HepG2 (cell line): ENCODE measurements around the gene FOXK2. TPM values are rescaled to one million over a fixed set of nuclear protein-coding genes. Genes with fewer than 3 reads are reported as not detected.

Source experiments
- ATAC-seq: fragments of 200-7000 bp; cut with Tn5 transposase; 3 replicates; pipeline ENCODE4 v1.9.1; 2020; ENCODE audit warnings: mild to moderate bottlenecking, moderate library complexity
- BruUV-seq: library from RNA; stranded (reverse); fragments of 400-500 nt; replicated peaks from 2 replicates; lab custom pipeline; 2021; lab: Mats Ljungman, UMichigan
- CTCF ChIA-PET: fragments of 300-600 bp; formaldehyde crosslinking; extraction: SDS; loops from one replicate; lab custom pipeline; 2021; ENCODE audit warnings: low total read pairs, inconsistent platforms, low intra/inter-chr PET ratio; lab: Yijun Ruan, JAX
- POLR2A ChIA-PET: fragments of 350-600 bp; sonication (Branson Sonifier 250); formaldehyde crosslinking; loops from one replicate; lab custom pipeline; 2020; ENCODE audit warnings: antibody characterized with exemption, inconsistent platforms; lab: Yijun Ruan, JAX
- DNase-seq: peaks from one replicate; pipeline ENCODE4 v3.0.0-alpha.2; 2015; ENCODE audit warnings: low spot score
- FAIRE-seq: peaks from 3 replicates; lab custom pipeline; 2011; peaks lifted over from hg19 to GRCh38; lab: Jason Lieb, UNC
- H2AFZ ChIP-seq: one replicate; pipeline ENCODE4 v1.6.1; 2011; ENCODE audit warnings: low read length, inconsistent platforms
- H3K27ac ChIP-seq: fragments of 300-600 bp; 3 replicates; pipeline ENCODE4 v1.8.0; 2011; ENCODE audit warnings: mixed run types, mild to moderate bottlenecking, mixed read lengths, low read length, inconsistent platforms; ENCODE audit not compliant: insufficient read depth; ENCODE audit errors: extremely low read length
- H3K27me3 ChIP-seq, 2 experiments: fragments of 200-600 bp in 1 of 2; 2 replicates in 1 of 2; 3 replicates in 1 of 2; pipeline versions ENCODE4 v1.6.0 to v1.8.0; 2011; ENCODE audit warnings: low read length in 2 of 2, mild to moderate bottlenecking in 2 of 2, moderate library complexity in 2 of 2, inconsistent platforms in 1 of 2; ENCODE audit not compliant: insufficient read depth in 2 of 2, control insufficient read depth in 1 of 2
- H3K36me3 ChIP-seq, 2 experiments: fragments of 200-600 bp in 1 of 2; replicated peaks in 1 of 2; 2 replicates in 1 of 2; 3 replicates in 1 of 2; pipeline versions ENCODE4 v1.5.1 to v1.8.0; 2011; ENCODE audit warnings: low read length in 2 of 2, inconsistent platforms in 1 of 2; ENCODE audit not compliant: insufficient read depth in 2 of 2, control insufficient read depth in 1 of 2
- H3K4me1 ChIP-seq: 2 replicates; pipeline ENCODE4 v1.5.1; 2012; ENCODE audit warnings: low read length, inconsistent platforms; ENCODE audit not compliant: insufficient read depth
- H3K4me2 ChIP-seq: 2 replicates; pipeline ENCODE4 v1.6.0; 2011; ENCODE audit warnings: low read depth, low read length, inconsistent platforms
- H3K4me3 ChIP-seq, 3 experiments: fragments of 200-600 bp in 1 of 3; sonication (generic), shearing (Covaris generic) in 1 of 3; replicated peaks in 1 of 3; 2 replicates each; pipeline ENCODE4 v1.5.1; 2011 to 2016; ENCODE audit warnings: low read length in 3 of 3, inconsistent platforms in 2 of 3, low read depth in 2 of 3, mild to moderate bottlenecking in 2 of 3, control low read depth in 1 of 3, mixed read lengths in 1 of 3; ENCODE audit not compliant: insufficient read depth in 1 of 3
- H3K79me2 ChIP-seq: one replicate; pipeline ENCODE4 v1.6.1; 2011; ENCODE audit warnings: low read length, inconsistent platforms; ENCODE audit not compliant: insufficient read depth
- H3K9ac ChIP-seq: 2 replicates; pipeline ENCODE4 v1.6.0; 2011; ENCODE audit warnings: mild to moderate bottlenecking, low read depth, low read length, inconsistent platforms; ENCODE audit not compliant: insufficient read depth
- H3K9me3 ChIP-seq: 2 replicates; pipeline ENCODE4 v1.5.1; 2012; ENCODE audit warnings: mild to moderate bottlenecking, low read length
- H4K20me1 ChIP-seq: 2 replicates; pipeline ENCODE4 v1.6.0; 2011; ENCODE audit warnings: inconsistent platforms, mild to moderate bottlenecking, low read length, moderate library complexity; ENCODE audit not compliant: insufficient read depth
- ATF1 ChIP-seq: IDR thresholded peaks from 2 replicates; pipeline ENCODE4 v1.6.1; 2016; ENCODE audit warnings: mild to moderate bottlenecking, control low read depth
- CENPT ChIP-seq: sonication (generic); formaldehyde crosslinking; IDR thresholded peaks from 2 replicates; pipeline ENCODE4 v1.8.0; 2022; ENCODE audit warnings: low read depth, mild to moderate bottlenecking, moderate library complexity, missing genetic modification reagents
- DNMT3B ChIP-seq: conservative IDR thresholded peaks from 2 replicates; pipeline ENCODE4 v1.6.1; 2016; ENCODE audit warnings: missing biosample characterization, control low read depth
- HNRNPH1 ChIP-seq: fragments of 200-400 bp; formaldehyde crosslinking; optimal IDR thresholded peaks from 2 replicates; pipeline ENCODE3; 2017; ENCODE audit warnings: mild to moderate bottlenecking, low read depth, low read length
- HOXA7 ChIP-seq: sonication (generic); formaldehyde crosslinking; IDR thresholded peaks from 2 replicates; pipeline ENCODE4 v1.8.1; 2022; ENCODE audit warnings: mild to moderate bottlenecking, missing genetic modification reagents, moderate library complexity
- RAD21 ChIP-seq: fragments of 450-650 bp; formaldehyde crosslinking; IDR thresholded peaks from 2 replicates; pipeline ENCODE4 v1.5.0; 2020; ENCODE audit warnings: mild to moderate bottlenecking
- SKI ChIP-seq: fragments of 450-650 bp; IDR thresholded peaks from one replicate; pipeline ENCODE4 v1.6.1; 2018; ENCODE audit warnings: mild to moderate bottlenecking; ENCODE audit not compliant: partially characterized antibody
- SP5 ChIP-seq: IDR thresholded peaks from 2 replicates; pipeline ENCODE4 v1.6.1; 2016; ENCODE audit warnings: low read depth, borderline replicate concordance
- ZNF350 ChIP-seq: sonication (generic); formaldehyde crosslinking; IDR thresholded peaks from 2 replicates; pipeline ENCODE4 v1.4.0; 2020; ENCODE audit warnings: mild to moderate bottlenecking, low read depth, missing genetic modification reagents, borderline replicate concordance
- WGBS: methylation state at CpG from one replicate; pipeline ENCODE4 v1.1.6; 2017; ENCODE audit warnings: low lambda C conversion rate; 5-methylcytosine and 5-hydroxymethylcytosine counted together
- in situ Hi-C: cut with HindIII; loops from 2 replicates; pipeline ENCODE4 v1.10.0; 2017; ENCODE audit warnings: low pct_unique_long_range_greater_than_20kb; ENCODE audit not compliant: extremely low pct_ligation_motif_present
- intact Hi-C: fragments of 100-400 bp; cut with micrococcal nuclease; formaldehyde crosslinking; loops from one replicate; pipeline ENCODE4 v1.10.0; 2022; ENCODE audit not compliant: unreplicated experiment
- polyA plus RNA-seq, 8 experiments: library from polyadenylated mRNA; depleted of rRNA in 3 of 8; stranded (reverse) in 7 of 8; unstranded in 1 of 8; fragments of >200 nt; fragmentation: Illumina TruSeq in 4 of 8; extraction: Trizol in 4 of 8; gene quantifications; 2 replicates each; pipeline versions ENCODE4 v1.2.1 to v1.2.3, GENCODE V29; 2011 to 2016; ENCODE audit warnings: low read depth in 4 of 8, missing spikeins in 1 of 8, mixed read lengths in 1 of 8; ENCODE audit not compliant: insufficient read depth in 1 of 8
- total RNA-seq, 5 experiments: library from RNA; depleted of rRNA; stranded (reverse); fragments of >200 nt; fragmentation: Illumina TruSeq; extraction: Trizol; gene quantifications; 2 replicates each; pipeline ENCODE4 v1.2.3, GENCODE V29; 2016; ENCODE audit warnings: low read depth in 1 of 5
- TF ChIP-seq, protein P1 (sequence below): fragments of 450-650 bp; IDR thresholded peaks from 2 replicates; pipeline ENCODE4 v1.6.1; 2016
- TF ChIP-seq, protein P2 (sequence below): sonication (generic); formaldehyde crosslinking; IDR thresholded peaks from 2 replicates; pipeline ENCODE4 v1.8.0; 2022; ENCODE audit warnings: mild to moderate bottlenecking, missing genetic modification reagents
- TF ChIP-seq, protein P3 (sequence below): sonication (generic); formaldehyde crosslinking; IDR thresholded peaks from 2 replicates; pipeline ENCODE4 v1.4.0; 2020; ENCODE audit warnings: mild to moderate bottlenecking, low read depth, missing genetic modification reagents
- TF ChIP-seq, protein P4 (sequence below): sonication (generic); formaldehyde crosslinking; IDR thresholded peaks from 2 replicates; pipeline ENCODE4 v1.4.0; 2020; ENCODE audit warnings: missing genetic modification reagents
- TF ChIP-seq, protein P5 (sequence below): sonication (generic); formaldehyde crosslinking; IDR thresholded peaks from 2 replicates; pipeline ENCODE4 v1.5.1; 2020; ENCODE audit warnings: mild to moderate bottlenecking, missing genetic modification reagents, borderline replicate concordance
- TF ChIP-seq, protein P6 (sequence below): sonication (generic); formaldehyde crosslinking; IDR thresholded peaks from 2 replicates; pipeline ENCODE4 v1.4.0; 2020; ENCODE audit warnings: missing genetic modification reagents, mild to moderate bottlenecking, borderline replicate concordance
- TF ChIP-seq, protein P7 (sequence below): sonication (generic); formaldehyde crosslinking; IDR thresholded peaks from 2 replicates; pipeline ENCODE4 v1.4.0; 2020; ENCODE audit warnings: missing genetic modification reagents, borderline replicate concordance

FOXK2 gene
- total and polyA plus RNA-seq, 2 of the 13 experiments (the other 11 are each of a cell fraction or from before 2014, with no cell fraction given): 67.1 to 67.2 TPM

DNA sequence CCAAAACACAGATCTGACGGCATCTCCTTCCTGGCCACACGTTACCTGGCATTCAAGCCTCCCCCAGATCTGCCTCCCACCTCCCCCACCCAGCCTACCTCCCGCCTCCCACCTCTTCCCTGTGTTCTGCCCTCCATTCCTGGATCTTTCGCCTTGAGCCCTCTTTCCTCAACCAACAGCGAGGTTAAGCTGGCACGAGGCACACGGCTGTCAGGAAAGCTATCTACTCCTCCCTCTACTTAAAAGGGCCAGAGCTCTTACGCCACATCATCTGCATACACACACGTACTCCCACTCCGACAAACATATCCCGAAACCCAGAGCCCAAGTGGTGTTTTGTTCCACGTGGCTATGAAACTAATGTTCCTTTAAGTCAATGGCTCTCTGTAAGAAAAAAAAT, 110.7 kb downstream of the FOXK2 start:
- 95% methylated on average over 12 of the region's 12 CpGs for WGBS
- no peak overlapping the region for H3K4me2 ChIP-seq
- H3K36me3 ChIP-seq: peaks cover 29 to 82% of the 10 kb centered on the region in 2 experiments
- ChIA-PET POLR2A (interaction anchor here (0.5 kb wide), 1 partner anchor 131 kb away, joined by 3 read pairs; no protein-coding TSS in a partner anchor), CTCF (no interaction called here)
- no TSS peak for BruUV-seq
- in situ Hi-C loops (no loop called here), intact Hi-C loops (no loop called here)
- peaks cover 14% of the 10 kb centered on the region for H3K4me1 ChIP-seq
- H3K9me3 ChIP-seq: no peaks in the 10 kb centered on the region
- FAIRE-seq (no peak), ATAC-seq (no peak), DNase-seq (no peak)
- TF ChIP-seq, protein P1, sequence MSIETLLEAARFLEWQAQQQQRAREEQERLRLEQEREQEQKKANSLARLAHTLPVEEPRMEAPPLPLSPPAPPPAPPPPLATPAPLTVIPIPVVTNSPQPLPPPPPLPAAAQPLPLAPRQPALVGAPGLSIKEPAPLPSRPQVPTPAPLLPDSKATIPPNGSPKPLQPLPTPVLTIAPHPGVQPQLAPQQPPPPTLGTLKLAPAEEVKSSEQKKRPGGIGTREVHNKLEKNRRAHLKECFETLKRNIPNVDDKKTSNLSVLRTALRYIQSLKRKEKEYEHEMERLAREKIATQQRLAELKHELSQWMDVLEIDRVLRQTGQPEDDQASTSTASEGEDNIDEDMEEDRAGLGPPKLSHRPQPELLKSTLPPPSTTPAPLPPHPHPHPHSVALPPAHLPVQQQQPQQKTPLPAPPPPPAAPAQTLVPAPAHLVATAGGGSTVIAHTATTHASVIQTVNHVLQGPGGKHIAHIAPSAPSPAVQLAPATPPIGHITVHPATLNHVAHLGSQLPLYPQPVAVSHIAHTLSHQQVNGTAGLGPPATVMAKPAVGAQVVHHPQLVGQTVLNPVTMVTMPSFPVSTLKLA: no peak
- TF ChIP-seq ZNF350 (CRISPR knock-in tag): no peak
- TF ChIP-seq, protein P2, sequence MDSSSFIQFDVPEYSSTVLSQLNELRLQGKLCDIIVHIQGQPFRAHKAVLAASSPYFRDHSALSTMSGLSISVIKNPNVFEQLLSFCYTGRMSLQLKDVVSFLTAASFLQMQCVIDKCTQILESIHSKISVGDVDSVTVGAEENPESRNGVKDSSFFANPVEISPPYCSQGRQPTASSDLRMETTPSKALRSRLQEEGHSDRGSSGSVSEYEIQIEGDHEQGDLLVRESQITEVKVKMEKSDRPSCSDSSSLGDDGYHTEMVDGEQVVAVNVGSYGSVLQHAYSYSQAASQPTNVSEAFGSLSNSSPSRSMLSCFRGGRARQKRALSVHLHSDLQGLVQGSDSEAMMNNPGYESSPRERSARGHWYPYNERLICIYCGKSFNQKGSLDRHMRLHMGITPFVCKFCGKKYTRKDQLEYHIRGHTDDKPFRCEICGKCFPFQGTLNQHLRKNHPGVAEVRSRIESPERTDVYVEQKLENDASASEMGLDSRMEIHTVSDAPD (CRISPR knock-in tag): no peak
- no peak for TF ChIP-seq CENPT (CRISPR knock-in tag)
- no peak for TF ChIP-seq ATF1 (CRISPR knock-in tag)
- no peak for TF ChIP-seq HOXA7
- TF ChIP-seq HNRNPH1: no peak
- TF ChIP-seq, protein P3, sequence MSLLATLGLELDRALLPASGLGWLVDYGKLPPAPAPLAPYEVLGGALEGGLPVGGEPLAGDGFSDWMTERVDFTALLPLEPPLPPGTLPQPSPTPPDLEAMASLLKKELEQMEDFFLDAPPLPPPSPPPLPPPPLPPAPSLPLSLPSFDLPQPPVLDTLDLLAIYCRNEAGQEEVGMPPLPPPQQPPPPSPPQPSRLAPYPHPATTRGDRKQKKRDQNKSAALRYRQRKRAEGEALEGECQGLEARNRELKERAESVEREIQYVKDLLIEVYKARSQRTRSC: no peak
- no peak for TF ChIP-seq RAD21 (CRISPR knock-in tag)
- no peak for TF ChIP-seq SP5 (CRISPR knock-in tag)
- TF ChIP-seq, protein P4, sequence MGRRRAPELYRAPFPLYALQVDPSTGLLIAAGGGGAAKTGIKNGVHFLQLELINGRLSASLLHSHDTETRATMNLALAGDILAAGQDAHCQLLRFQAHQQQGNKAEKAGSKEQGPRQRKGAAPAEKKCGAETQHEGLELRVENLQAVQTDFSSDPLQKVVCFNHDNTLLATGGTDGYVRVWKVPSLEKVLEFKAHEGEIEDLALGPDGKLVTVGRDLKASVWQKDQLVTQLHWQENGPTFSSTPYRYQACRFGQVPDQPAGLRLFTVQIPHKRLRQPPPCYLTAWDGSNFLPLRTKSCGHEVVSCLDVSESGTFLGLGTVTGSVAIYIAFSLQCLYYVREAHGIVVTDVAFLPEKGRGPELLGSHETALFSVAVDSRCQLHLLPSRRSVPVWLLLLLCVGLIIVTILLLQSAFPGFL (CRISPR knock-in tag): no peak
- TF ChIP-seq, protein P5, sequence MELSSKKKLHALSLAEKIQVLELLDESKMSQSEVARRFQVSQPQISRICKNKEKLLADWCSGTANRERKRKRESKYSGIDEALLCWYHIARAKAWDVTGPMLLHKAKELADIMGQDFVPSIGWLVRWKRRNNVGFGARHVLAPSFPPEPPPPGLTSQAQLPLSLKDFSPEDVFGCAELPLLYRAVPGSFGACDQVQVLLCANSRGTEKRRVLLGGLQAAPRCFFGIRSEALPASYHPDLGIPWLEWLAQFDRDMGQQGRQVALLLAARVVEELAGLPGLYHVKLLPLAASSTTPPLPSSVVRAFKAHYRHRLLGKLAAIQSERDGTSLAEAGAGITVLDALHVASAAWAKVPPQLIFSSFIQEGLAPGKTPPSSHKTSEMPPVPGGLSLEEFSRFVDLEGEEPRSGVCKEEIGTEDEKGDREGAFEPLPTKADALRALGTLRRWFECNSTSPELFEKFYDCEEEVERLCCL (CRISPR knock-in tag): no peak
- no peak for TF ChIP-seq SKI
- TF ChIP-seq, protein P6, sequence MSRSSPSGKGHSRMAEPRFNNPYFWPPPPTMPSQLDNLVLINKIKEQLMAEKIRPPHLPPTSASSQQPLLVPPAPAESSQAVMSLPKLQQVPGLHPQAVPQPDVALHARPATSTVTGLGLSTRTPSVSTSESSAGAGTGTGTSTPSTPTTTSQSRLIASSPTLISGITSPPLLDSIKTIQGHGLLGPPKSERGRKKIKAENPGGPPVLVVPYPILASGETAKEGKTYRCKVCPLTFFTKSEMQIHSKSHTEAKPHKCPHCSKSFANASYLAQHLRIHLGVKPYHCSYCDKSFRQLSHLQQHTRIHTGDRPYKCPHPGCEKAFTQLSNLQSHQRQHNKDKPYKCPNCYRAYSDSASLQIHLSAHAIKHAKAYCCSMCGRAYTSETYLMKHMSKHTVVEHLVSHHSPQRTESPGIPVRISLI: no peak
- TF ChIP-seq DNMT3B (CRISPR knock-in tag): no peak
- TF ChIP-seq, protein P7, sequence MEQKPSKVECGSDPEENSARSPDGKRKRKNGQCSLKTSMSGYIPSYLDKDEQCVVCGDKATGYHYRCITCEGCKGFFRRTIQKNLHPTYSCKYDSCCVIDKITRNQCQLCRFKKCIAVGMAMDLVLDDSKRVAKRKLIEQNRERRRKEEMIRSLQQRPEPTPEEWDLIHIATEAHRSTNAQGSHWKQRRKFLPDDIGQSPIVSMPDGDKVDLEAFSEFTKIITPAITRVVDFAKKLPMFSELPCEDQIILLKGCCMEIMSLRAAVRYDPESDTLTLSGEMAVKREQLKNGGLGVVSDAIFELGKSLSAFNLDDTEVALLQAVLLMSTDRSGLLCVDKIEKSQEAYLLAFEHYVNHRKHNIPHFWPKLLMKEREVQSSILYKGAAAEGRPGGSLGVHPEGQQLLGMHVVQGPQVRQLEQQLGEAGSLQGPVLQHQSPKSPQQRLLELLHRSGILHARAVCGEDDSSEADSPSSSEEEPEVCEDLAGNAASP (CRISPR knock-in tag): no peak
- no peak overlapping the region for H2AFZ ChIP-seq
- no peak overlapping the region for H3K4me3 ChIP-seq
- no peaks in the 10 kb centered on the region for H3K27me3 ChIP-seq
- H3K27ac ChIP-seq: no peak overlapping the region
- H3K79me2 ChIP-seq: peaks cover 60% of the 10 kb centered on the region
- H4K20me1 ChIP-seq: peaks cover 11% of the 10 kb centered on the region
- H3K9ac ChIP-seq: no peak overlapping the region
